NCI-H748 treated with DMSO at 0.1 percent for 48 hours (cell line): Measurements from ENCODE around the gene ZYG11B.
"Not testable (repeated sequence)": the region's sequence is repeated elsewhere in the genome, so short reads cannot be mapped to it uniquely, and the experiment has no call there.

Experiments used
- DNase-seq: peaks from one replicate; lab custom pipeline; 2025; lab: John Stamatoyannopoulos, UW

ZYG11B gene

GRCh38 chr1:52707927-52708655 is 18.2 kb upstream of the ZYG11B start:
- no peak for DNase-seq

GRCh38 chr1:52709016-52709415 is 17.2 kb upstream of the ZYG11B start:
- no peak for DNase-seq

GRCh38 chr1:52713590-52713989 is 12.7 kb upstream of the ZYG11B start:
- DNase-seq: no peak

- not testable (repeated sequence) for DNase-seq
Measured at GRCh38 chr1:52715296-52715695, 11.0 kb upstream of the ZYG11B start.

GRCh38 chr1:52723260-52723659 is 3.0 kb upstream of the ZYG11B start:
- DNase-seq: no peak

- DNase-seq: no peak
Measured at GRCh38 chr1:52725903-52726264, 369 bp upstream of the ZYG11B start.

GRCh38 chr1:52727114-52727586 is 897 bp downstream of the ZYG11B start:
- DNase-seq: no peak

- DNase-seq: no peak
Measured at GRCh38 chr1:52727956-52728656, 1.9 kb downstream of the ZYG11B start.

- no peak for DNase-seq
Measured at GRCh38 chr1:52733368-52733767, 7.1 kb downstream of the ZYG11B start.

GRCh38 chr1:52735371-52735770 is 9.1 kb downstream of the ZYG11B start:
- not testable (repeated sequence) for DNase-seq

- no peak for DNase-seq
Measured at GRCh38 chr1:52738148-52738547, 11.9 kb downstream of the ZYG11B start.

GRCh38 chr1:52738893-52739292 is 12.6 kb downstream of the ZYG11B start:
- no peak for DNase-seq

GRCh38 chr1:52739699-52740467 is 13.6 kb downstream of the ZYG11B start:
- DNase-seq: no peak

- no peak for DNase-seq
Measured at GRCh38 chr1:52741259-52741658, 15.0 kb downstream of the ZYG11B start.

GRCh38 chr1:52746189-52746588 is 19.9 kb downstream of the ZYG11B start:
- DNase-seq: no peak

- DNase-seq: no peak
Measured at GRCh38 chr1:52747450-52747849, 21.2 kb downstream of the ZYG11B start.

GRCh38 chr1:52748119-52748518 is 21.9 kb downstream of the ZYG11B start:
- no peak for DNase-seq

- DNase-seq: not testable (repeated sequence)
Measured at GRCh38 chr1:52749496-52749895, 23.2 kb downstream of the ZYG11B start.

- DNase-seq: not testable (repeated sequence)
Measured at GRCh38 chr1:52750139-52750538, 23.9 kb downstream of the ZYG11B start.

- no peak for DNase-seq
Measured at GRCh38 chr1:52751589-52752483, 25.6 kb downstream of the ZYG11B start.

- DNase-seq: no peak
Measured at GRCh38 chr1:52752484-52752826, 26.2 kb downstream of the ZYG11B start.

- DNase-seq: no peak
Measured at GRCh38 chr1:52753169-52753568, 26.9 kb downstream of the ZYG11B start.
